Adrenal gland (tissue), 5 donors: ENCODE data around the gene KLHL4.

ENCODE experiments used
- POLR2A ChIP-seq, 2 donors: fragments of 450-650 bp; IDR thresholded peaks; one replicate each; pipeline ENCODE4 v1.6.1; 2017; ENCODE audit warnings: antibody characterized with exemption in 2 of 2, mild to moderate bottlenecking in 2 of 2, moderate library complexity in 1 of 2
- TF ChIP-seq, protein P1 (sequence below), 6 experiments: fragments of 450-650 bp in 4 of 6; fragments of 200-600 bp in 2 of 6; sonication (generic) in 1 of 6; IDR thresholded peaks; 1 replicate in 5 of 6; 2 replicates in 1 of 6; pipeline versions ENCODE4 v1.5.1 to v1.8.0; 2016 to 2021; ENCODE audit warnings: antibody characterized with exemption in 6 of 6, mild to moderate bottlenecking in 2 of 6, moderate library complexity in 1 of 6
- donor health status: DM: no; HTN: no; CAD: no.

DNA sequence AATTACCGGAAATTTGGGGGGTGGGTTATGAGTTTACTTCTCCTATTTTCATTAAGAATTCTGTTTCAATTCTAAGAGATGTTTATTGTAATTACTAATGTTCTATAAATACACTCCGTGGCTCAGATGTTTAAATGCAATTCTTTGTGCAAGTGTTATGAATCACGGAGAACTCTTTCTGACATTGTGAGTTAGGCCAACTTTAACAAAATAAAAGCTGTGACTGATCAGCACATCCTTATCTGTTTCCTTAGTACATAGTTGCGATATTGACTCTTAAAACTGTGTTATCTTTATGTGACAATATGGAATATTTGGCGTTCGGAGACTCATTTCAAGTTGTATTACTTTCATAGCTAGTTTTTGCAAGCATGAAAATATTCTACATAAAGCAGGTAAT, 902 bp downstream of the KLHL4 start:
- TF ChIP-seq, protein P1, sequence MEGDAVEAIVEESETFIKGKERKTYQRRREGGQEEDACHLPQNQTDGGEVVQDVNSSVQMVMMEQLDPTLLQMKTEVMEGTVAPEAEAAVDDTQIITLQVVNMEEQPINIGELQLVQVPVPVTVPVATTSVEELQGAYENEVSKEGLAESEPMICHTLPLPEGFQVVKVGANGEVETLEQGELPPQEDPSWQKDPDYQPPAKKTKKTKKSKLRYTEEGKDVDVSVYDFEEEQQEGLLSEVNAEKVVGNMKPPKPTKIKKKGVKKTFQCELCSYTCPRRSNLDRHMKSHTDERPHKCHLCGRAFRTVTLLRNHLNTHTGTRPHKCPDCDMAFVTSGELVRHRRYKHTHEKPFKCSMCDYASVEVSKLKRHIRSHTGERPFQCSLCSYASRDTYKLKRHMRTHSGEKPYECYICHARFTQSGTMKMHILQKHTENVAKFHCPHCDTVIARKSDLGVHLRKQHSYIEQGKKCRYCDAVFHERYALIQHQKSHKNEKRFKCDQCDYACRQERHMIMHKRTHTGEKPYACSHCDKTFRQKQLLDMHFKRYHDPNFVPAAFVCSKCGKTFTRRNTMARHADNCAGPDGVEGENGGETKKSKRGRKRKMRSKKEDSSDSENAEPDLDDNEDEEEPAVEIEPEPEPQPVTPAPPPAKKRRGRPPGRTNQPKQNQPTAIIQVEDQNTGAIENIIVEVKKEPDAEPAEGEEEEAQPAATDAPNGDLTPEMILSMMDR (IDR thresholded peaks at IDR 0.05), result no peak
- no peak for TF ChIP-seq POLR2A (IDR thresholded peaks at IDR 0.05)
